GM18517 (cell line): ENCODE results near the gene OR2T11.
"Not testable (repeated sequence)": the region's sequence is repeated elsewhere in the genome, so short reads cannot be mapped to it uniquely, and the experiment has no call there.

Experiments used
- ATAC-seq: cut with Tn5 transposase; IDR thresholded peaks from one replicate; pipeline ENCODE4 v1.9.1; 2021; ENCODE audit warnings: mild to moderate bottlenecking, moderate library complexity; ENCODE audit not compliant: unreplicated experiment

The OR2T11 gene

GRCh38 chr1:248634991-248635390 lies at the start of gene OR2T11:
Gene OR2T11, minus strand, starts transcription at chr1:248635091. Its CDS starts 7,963 bp downstream, at chr1:248627128.
- ATAC-seq: not testable (repeated sequence)

GRCh38 chr1:248681651-248682050 lies 46.8 kb upstream of the OR2T11 start:
- ATAC-seq: no peak

GRCh38 chr1:248670003-248670402 lies 35.1 kb upstream of the OR2T11 start:
- ATAC-seq: no peak

DNA sequence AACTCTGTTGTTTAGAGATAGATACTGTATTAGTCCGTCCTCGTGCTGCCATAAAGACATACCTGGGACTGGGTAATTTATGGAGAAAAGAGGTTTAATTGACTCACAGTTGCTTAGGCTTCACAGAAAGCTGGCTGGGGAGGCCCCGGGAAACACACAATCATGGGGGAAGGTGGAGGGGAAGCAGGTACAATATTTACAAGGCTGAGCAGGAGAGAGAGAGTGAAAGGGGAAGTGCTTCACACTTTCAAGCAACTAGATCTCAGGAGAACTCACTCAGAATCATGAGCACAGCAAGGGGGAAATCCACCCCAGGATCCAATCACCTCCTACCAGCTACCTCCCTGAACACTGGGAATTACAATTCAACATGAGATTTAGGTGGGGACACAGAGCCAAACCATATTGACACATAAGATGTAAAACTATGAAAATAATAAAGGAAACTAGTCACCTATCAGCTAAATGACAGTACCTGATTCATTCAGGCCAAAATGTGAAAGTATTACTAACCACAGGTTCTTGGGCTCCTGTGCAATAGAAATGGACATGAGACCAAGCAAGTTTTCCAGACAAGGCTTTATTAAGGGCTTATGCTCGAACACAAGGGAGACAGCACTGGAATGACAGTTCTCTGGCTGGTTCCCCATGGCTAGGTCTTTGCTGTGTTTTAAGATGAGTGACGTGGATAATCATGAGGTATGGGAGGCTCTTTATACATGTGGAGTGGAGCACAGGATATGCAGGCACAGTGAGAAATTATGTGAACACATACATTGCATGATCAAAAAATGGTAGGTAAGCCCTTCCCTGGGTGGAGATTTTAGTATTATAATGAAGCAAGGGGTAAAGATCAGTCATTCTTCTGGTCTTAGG lies 28.8 kb upstream of the OR2T11 start:
- peak; percentile 97 for ATAC-seq

DNA sequence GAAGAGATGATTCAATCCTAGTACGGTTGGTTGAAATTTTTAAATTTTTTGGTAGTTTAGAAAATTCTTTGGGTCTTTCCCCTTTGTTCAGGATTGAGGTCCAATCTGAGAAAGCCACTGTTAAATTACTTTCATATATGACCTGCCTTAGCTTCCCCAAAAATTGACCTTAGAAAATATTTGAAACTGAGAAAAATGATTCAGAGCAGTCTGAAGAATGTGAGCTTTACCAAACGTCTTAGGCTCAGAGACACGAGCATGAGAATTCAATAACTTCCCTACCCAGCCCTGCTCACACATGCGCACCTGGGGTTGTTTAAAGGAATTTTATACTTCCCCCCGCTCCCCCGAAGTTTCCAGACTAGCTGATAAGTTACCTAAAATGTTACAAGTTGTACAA lies 21.9 kb upstream of the OR2T11 start:
- not testable (repeated sequence) for ATAC-seq

DNA sequence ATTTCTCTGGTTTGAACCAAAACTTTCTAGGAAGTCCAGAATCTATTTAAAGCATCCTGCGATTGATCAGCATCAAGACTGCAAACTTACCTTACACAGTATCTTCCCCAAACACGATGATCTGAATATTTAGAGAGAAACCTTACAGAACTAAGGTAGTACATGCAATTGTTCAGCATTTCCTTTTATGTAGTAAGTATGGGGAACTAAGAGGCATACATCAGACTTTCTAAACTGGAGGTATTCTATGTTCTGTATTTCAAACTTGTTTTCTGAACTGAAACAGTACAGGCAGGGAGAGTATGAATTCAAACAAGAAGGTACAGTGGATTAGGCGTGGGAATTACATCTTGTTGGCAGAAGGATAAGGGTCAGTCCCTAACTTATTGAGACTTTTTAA lies 20.5 kb upstream of the OR2T11 start, which contains the start of gene OR2T27:
Gene OR2T27 (minus strand): TSS at position 175 of the 400 bp plus-strand sequence. CDS start 4,644 bp downstream, outside the sequence.
- ATAC-seq: peak; percentile 57

- not testable (repeated sequence) for ATAC-seq
Measured at GRCh38 chr1:248648770-248649536, 14.1 kb upstream of the OR2T11 start.

DNA sequence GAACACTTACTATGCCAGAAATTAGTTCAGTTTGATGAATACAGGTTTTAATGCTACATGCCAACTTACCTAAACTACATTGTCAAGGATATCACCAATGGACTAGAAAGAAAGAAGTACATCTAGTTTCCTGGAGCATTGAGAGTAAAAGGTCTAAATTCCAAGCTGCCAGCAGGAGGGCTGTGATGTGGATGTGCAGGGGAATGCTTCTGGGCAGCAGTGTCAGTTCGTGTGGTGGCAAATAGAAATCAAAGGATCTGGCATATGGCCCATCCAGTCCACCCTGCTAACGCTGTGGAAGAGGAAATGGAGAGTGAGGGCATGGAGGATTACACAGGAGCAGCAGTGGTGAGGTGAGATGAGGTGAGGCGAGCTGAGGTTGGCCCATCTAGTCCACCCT lies 10.3 kb upstream of the OR2T11 start, which contains the start of gene OR2T35:
Gene OR2T35 (minus strand): TSS at position 101 of the 400 bp plus-strand sequence. CDS start 6,020 bp downstream, outside the sequence.
- not testable (repeated sequence) for ATAC-seq

GRCh38 chr1:248642971-248643651 lies 8.2 kb upstream of the OR2T11 start:
- peak; percentile 75 for ATAC-seq

GRCh38 chr1:248641583-248641982 lies 6.7 kb upstream of the OR2T11 start:
- ATAC-seq: peak; percentile 17

GRCh38 chr1:248640906-248641305 lies 6.0 kb upstream of the OR2T11 start:
- peak; percentile 50 for ATAC-seq

- ATAC-seq: peak; percentile 26
Measured at GRCh38 chr1:248639652-248640051, 4.8 kb upstream of the OR2T11 start.

DNA sequence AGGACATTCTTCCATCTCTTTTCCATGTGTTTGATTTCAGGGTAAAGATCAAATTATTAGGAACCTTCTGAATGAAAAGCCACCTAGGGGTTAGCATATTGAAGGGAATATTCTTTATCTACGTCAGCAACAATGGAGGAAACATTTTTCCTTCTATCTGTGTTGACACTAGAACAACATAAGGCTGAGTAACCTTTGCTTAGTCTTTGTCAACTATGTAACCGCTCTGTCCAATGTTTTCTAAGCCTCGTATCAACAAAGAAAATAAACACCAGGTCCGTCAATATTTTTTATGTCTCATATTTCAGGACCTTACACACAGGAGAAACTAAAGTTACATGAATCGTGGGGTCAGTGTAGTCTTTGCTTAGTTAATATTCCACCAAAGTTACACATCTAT lies 1.7 kb upstream of the OR2T11 start:
- not testable (repeated sequence) for ATAC-seq

DNA sequence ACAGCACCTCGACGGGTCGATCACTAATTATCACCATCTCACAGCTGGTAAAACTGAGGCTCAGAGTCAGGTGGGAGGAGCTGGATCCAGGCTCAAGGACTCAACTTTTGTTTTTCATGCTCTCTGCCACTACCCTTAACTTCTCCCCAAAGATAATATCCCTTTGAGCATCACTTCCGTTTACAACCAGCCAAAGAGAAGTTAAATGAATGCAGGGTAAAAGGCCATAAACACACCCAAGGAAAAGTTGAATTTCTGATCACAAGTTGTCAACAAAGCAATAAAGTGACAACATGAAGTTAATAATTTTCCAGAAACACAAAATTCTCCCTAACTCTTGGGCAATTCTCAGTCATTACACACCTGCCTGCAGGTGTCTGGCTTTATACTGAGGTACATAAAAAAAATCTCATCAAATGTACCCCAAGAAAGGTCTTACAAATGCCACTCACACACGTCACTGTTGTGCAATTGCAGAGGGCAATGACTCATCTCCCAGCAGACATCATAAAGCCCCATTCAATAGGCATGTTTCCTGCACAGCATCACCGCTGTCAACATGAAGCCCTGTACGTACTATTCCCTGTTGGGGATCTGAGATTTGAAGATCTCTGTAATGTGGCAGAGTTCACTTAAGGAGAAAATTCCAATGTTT lies 3.4 kb downstream of the OR2T11 start:
- ATAC-seq: no peak

DNA sequence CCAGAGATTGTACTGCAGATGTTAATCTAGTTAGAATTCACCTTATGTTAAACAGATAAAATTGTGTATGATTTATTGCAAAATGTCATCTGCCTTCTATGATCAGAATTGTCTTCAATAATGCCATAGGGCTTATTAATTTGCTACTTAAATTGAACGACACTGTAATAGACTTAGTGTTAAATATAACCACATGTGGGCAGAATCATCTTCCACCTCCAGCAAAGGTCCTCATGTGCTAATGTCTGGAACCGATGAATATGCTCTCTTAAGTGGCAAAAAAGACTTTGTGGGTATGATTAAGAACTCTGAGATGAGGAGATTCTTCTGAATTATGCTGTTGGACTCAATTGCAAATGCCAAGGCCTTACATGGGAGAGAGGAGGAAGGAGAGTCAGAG lies 4.3 kb downstream of the OR2T11 start:
- ATAC-seq: no peak

DNA sequence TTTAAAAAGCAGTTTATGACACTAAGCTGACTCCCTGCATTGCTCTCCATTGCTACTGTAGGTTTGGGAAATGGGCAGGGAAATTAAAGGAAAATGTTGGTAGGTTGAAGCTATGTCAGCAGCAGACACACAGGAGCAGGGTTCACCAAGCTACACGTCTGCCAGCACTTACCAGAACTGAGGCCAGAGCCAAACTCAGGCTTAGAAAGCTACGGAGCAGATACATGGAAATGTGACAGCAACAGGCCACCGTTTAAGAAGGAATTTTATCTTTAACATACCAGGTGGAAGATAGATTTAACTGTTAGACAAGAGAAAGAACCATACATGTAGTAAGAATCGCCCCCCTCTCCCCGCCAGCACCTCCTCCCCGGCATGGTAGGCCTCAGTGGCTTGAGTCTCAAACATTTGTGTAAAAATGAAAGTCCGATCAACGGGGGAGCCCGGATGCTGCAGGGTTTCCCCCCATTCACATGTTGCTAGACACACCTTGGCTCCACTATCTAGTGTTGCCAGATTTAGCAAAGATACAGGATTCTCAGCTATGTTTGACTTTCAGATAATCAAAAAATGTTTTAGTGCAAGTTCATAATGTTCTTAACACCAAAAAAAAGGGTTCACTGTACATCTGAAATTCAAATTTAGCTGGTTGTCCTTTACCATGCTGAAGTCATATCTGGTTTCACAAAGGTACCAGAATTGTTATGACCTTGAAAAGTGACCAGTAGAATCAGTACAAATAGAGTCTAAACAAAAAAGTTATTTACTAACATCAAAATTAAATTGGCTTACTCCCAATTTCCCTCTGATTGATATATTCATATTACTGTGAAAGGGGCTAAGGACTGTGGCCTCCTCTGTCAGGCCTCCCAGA lies 6.7 kb downstream of the OR2T11 start:
- peak; percentile 72 for ATAC-seq

DNA sequence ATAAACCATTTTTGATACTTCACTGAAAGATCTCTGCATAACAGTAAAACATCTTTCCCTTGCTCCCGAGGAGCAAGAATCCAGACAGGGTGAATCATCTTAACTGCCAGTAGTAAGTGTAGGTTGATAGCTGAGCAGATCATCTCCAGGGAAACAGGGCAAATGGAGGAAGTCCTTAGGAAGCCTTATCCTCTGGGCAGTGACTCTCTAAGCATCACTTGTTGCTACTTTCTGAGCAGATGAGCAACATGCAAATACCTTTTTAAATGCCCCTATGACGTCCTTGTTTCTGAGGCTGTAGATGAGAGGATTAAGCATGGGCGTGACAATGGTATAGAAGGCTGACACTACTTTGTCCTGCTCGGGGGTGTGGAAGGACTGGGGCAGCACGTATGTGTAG lies 8.9 kb downstream of the OR2T11 start:
- no peak for ATAC-seq

- no peak for ATAC-seq
Measured at GRCh38 chr1:248625166-248625565, 9.7 kb downstream of the OR2T11 start.

DNA sequence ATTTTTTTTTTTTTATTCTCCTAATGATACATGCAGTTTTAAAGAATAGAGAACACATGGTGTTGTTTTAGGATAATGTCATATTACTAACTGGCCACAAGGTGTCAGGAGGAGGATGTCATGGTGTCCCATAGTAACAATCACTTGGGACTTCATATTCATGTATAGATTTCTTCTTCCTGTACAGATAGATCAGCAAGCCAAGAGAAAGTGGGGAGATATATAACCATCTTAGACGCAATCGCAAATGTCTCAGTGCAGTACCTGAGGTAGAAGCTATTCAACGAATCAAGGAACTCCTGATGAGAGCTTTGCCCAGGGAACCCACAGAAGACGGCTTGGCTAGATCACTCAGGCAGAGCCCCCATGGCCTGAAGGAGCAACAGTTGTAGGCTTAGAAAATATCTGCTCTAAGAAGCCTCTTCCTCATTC lies 12.3 kb downstream of the OR2T11 start:
- ATAC-seq: peak; percentile 92
